GM12875 (cell line): ENCODE measurements around the gene PGLYRP4.
A peak's percentile ranks its signal among the peaks of the same experiment; 100 is the strongest.

Experiments used
- H3K4me3 ChIP-seq: one replicate; pipeline ENCODE4 v1.5.1; 2011; ENCODE audit warnings: low read depth, low read length, control low read depth
- CTCF ChIP-seq: IDR thresholded peaks from 2 replicates; pipeline ENCODE4 v1.5.1; 2011; ENCODE audit warnings: low read depth, mild to moderate bottlenecking, control low read depth, inconsistent platforms, low read length, moderate library complexity, borderline replicate concordance; ENCODE audit not compliant: insufficient read depth

PGLYRP4 gene

GRCh38 chr1:153302308-153302707 lies 46.3 kb downstream of the PGLYRP4 start:
- no peak overlapping the region for H3K4me3 ChIP-seq
- TF ChIP-seq CTCF, result no peak

DNA sequence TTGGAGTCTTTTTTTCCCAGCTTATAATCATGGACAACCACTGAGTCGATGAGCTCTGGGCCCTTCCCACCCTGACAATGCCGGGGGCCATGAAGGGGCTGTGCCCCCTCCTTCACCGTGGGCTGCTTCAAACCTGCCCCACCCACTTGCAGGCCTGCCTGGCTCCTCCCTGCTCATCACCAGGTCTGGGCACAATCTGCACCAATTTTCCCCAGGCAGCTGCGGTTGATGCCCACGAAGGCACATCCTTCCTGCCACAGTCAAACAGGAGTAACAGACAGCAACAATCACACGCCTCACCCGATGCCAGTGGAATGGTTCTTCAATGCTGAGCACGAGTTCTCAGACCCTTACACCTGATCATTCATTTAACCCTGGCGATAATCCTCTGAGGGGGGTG lies 54.8 kb downstream of the PGLYRP4 start:
- no peak overlapping the region for H3K4me3 ChIP-seq
- TF ChIP-seq CTCF, result no peak

- TF ChIP-seq CTCF, result no peak
- H3K4me3 ChIP-seq, result no peak overlapping the region
Observed at GRCh38 chr1:153293480-153293775, 55.2 kb downstream of the PGLYRP4 start.

DNA sequence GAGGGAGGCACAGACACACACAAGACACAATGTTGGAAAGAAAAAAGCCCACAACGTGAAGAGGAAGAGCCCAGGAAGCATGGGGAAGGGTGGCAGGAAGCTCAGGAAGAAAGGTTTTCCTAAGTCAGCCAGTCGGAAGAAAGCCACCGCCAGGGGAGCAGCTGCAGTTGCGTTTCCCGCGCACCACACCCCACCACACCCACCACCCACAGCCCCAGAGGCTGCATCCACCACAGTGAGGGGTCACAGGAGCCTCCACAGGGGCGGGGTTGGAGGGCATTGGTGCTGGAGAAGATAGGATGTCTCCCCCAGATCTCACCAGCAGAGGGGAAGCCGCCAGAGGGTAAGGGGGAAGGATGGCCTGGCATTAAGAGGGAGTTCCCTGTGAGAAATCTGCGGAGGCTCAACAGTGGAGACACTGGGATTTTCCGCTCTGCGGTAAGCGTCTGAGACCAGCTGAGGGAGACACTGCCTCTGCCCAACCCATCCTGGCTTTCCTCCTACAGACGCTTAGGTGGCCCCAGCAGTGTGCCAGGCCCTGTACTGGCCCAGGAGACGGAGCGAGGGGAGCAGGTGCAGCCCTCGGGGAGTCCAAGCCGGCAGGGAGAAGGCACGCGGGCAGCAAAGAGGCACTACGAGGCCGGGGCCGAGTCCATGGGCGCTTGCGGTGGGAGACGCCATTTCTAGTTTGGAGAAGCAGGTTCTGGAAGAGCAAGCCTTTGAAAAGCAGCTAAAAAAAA lies 55.7 kb downstream of the PGLYRP4 start:
- H3K4me3 ChIP-seq, result no peak overlapping the region
- TF ChIP-seq CTCF, result peak; percentile 15; the same call in 1 of the 2 replicates

DNA sequence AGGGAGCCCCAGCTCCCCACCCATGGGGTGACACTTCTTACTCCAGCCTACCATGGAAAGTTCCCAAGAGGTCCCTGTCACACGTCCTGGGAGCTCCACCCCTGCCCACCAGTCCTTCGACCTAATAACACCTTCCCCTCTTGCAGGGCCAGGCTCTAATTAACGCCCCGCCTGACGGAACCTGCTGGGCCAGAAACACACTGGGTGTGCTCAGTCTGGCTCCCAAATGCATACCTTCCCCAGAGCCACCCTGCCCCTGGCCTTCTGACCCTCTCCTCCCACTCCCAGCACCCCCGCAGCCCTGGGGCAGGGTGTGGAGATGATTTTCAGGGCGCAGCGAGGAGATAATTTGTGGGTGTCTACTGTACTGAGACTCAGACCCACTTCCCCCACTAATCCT lies 56.5 kb downstream of the PGLYRP4 start:
- H3K4me3 ChIP-seq, result no peak overlapping the region
- no peak for TF ChIP-seq CTCF

DNA sequence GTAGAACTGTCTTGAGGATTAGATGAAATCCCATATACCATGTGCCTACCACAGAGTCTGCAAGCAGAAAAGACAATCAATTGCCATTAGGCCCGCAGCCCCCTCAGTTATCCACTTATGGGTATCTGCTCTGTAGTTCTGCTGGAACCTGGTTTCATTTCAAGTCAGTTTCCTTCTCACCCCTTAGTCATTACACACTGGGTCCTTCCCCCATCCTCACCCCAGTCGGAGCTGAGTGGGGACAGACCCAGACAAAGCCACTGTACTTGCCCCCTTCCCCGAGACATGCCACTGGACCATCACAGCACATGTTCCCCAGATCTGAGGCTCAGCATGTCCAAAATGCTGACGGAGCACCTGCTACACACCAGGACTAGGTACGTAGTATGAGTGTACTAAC lies 57.1 kb downstream of the PGLYRP4 start:
- no peak for TF ChIP-seq CTCF
- no peak overlapping the region for H3K4me3 ChIP-seq

- no peak overlapping the region for H3K4me3 ChIP-seq
- peak; percentile 82 for TF ChIP-seq CTCF
Observed at GRCh38 chr1:153288634-153289275, 59.9 kb downstream of the PGLYRP4 start.
